ENCODE measurements around the gene LCP1.
A peak's percentile ranks its signal among the peaks of the same experiment; 100 is the strongest.

LCP1 gene

DNA sequence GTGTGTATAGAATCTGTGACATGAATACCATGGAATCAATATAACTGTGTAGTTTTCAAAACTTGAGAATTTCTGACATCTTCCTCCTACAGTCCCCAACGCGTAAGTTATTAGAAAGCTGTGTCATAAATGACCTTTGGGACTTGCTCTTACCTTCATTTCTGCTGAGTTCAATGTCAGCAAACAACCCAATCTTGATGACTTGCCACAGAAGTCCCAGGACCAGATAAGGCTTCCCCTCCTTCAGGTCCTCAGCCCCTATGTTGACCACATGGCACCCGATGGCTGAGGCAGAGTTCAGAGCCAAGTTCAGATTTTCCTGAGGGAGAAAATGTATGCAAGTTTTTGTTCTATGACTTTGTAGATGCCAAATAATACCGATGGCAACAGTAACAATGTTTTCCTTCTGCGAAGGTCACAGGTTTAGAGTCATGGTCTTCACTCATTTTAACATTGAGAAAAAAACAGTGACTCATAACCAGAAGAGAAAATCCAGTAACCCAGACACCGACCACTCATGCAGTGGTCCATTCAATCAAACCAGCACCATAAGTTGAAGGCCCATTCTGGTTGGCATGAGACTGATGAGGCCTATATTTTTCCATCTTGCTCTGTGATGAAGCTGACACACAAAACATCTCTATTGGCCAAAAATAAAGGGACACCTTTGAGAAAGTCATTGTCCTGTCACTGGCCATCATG, 29.2 kb downstream of the LCP1 start:
- no peak for DNase-seq (ENCODE audit: low read depth)
- TF ChIP-seq, protein P1, sequence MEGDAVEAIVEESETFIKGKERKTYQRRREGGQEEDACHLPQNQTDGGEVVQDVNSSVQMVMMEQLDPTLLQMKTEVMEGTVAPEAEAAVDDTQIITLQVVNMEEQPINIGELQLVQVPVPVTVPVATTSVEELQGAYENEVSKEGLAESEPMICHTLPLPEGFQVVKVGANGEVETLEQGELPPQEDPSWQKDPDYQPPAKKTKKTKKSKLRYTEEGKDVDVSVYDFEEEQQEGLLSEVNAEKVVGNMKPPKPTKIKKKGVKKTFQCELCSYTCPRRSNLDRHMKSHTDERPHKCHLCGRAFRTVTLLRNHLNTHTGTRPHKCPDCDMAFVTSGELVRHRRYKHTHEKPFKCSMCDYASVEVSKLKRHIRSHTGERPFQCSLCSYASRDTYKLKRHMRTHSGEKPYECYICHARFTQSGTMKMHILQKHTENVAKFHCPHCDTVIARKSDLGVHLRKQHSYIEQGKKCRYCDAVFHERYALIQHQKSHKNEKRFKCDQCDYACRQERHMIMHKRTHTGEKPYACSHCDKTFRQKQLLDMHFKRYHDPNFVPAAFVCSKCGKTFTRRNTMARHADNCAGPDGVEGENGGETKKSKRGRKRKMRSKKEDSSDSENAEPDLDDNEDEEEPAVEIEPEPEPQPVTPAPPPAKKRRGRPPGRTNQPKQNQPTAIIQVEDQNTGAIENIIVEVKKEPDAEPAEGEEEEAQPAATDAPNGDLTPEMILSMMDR (conservative IDR thresholded peaks at IDR 0.05; ENCODE audit: control insufficient read depth, insufficient read depth, low read depth, low read length) = no peak
- no peak overlapping the region for H3K4me3 ChIP-seq (ENCODE audit: control insufficient read depth, low read depth, low read length)

DNA sequence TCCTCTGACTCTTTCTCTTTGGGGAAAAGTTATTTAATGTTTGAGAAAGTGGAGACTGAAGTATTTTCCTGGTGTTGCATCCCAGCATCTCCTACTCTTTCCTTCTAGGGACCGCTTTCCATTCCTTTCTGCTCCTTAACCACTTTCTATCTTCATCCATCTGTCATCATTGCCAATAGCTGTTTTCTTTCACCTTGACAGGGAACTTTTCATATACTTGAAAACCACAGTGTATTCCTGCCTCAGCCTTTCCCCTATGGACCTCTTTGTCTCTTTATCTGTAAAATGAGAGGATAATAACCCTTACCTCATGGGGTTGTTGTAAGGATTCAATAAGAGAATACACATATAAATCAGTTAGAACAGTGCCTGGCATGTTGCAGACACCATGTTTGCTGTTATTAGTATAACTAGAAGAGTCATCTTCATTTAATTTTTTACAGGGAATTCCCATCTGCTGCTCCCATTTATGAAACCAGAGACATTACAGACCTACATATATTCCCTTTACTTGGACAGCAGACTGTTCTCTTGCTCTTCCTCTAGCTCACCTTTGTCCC, 31.8 kb downstream of the LCP1 start:
- H3K4me3 ChIP-seq (ENCODE audit: control insufficient read depth, low read depth, low read length) = no peak overlapping the region
- TF ChIP-seq, protein P1 (conservative IDR thresholded peaks at IDR 0.05; ENCODE audit: control insufficient read depth, insufficient read depth, low read depth, low read length) = no peak
- DNase-seq (ENCODE audit: low read depth) = no peak

DNA sequence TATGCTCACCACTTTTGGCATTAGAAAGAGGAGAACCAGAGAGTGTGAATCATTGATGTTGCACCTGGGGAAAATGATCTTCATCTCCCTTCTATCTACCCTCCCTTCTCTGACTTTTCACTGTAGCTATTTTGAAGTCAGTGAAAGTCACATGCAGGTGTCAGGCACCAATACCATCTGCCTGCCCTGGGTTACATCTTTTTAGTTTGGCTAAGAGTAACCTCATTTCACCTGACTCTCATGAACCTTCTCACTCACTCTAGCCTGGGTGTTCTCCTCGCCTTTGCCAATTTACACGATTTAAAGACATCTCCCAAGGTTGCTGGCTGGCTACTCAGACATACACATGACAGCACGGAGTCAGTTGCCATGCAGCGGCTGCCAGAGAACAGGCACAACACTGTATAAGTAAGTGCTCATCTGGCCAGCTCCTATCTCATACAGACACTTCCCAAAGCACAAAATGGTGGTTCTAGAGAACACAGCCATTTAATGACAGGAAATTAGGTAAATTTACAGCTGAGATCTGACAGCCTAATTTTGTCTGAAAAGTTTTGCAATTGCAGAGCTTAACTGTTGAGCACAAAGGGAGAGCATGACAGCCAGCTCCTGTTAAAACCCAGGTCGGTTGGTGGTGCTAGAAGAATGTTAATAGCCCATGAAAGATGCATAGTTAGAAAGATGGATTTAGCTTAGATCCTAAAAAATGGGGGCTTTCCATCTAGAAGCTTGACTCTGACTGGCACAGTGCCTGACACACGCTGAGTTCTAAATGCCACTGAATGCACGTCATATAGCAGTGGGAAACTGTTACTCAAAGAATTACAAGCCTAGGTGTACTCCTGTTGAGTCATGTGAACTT, 32.5 kb downstream of the LCP1 start:
- DNase-seq (ENCODE audit: low read depth) = peak; percentile 38
- TF ChIP-seq, protein P1 (conservative IDR thresholded peaks at IDR 0.05; ENCODE audit: control insufficient read depth, insufficient read depth, low read depth, low read length) = no peak
- H3K4me3 ChIP-seq (ENCODE audit: control insufficient read depth, low read depth, low read length) = no peak overlapping the region

DNA sequence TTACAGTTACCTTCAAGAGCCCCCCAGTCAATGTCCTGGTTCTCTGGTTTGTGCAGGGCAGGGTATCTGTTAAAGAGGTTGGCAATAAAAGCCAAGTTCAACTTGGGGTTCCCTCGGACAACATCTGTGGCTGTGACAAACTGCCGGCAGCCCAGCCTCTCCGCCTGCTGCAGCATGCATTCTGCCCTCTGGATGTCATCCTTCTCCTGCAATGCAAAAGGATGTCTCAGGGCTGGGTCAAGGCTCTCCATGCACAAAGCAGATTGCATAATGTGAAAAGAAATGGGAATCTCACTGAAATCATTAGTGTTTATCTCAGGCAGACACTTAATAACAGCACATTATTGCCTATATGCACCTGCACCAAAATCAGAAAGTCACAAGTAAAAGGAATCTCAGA, 35.1 kb downstream of the LCP1 start:
- TF ChIP-seq, protein P1 (conservative IDR thresholded peaks at IDR 0.05; ENCODE audit: control insufficient read depth, insufficient read depth, low read depth, low read length) = peak; percentile 32
- DNase-seq (ENCODE audit: low read depth) = peak; percentile 18
- H3K4me3 ChIP-seq (ENCODE audit: control insufficient read depth, low read depth, low read length) = no peak overlapping the region

DNA sequence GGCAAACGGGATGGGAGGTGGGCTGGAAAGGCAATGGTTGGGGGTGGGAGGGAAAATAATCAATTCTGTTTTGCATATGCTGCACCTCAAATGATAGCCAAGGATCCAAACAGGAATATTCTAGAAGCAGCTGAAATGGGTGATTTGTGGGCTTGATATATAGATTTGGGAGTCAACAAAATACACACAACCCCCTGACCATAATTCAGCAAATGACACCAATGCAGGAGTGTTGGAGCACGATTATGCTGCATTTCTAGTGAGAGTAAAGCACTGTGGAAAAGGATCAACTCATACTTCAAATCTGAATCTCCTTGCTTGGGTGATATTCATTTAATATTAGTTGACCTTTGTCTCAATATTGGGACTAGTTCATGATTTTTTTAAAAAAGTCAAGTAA, 36.0 kb downstream of the LCP1 start:
- TF ChIP-seq, protein P1 (conservative IDR thresholded peaks at IDR 0.05; ENCODE audit: control insufficient read depth, insufficient read depth, low read depth, low read length) = no peak
- H3K4me3 ChIP-seq (ENCODE audit: control insufficient read depth, low read depth, low read length) = no peak overlapping the region
- no peak for DNase-seq (ENCODE audit: low read depth)

DNA sequence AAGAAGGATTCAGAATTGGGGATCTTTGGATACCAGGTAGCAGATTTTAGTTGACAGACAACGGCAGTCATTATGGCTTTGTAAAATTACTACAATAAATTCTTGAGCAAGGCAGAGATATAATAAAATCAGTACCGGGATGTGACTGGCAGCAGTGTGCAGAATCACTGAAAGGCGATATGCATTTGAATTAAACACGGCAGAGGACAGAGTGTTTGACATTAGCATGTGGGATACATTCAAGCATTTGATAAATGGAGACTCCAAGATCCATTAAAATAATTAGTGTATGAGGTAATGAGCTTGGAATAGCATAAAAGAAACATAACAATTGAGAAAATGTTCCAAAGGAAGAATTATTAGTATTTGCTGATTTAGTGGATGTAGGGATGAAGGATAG, 36.8 kb downstream of the LCP1 start:
- no peak for DNase-seq (ENCODE audit: low read depth)
- TF ChIP-seq, protein P1 (conservative IDR thresholded peaks at IDR 0.05; ENCODE audit: control insufficient read depth, insufficient read depth, low read depth, low read length) = no peak
- no peak overlapping the region for H3K4me3 ChIP-seq (ENCODE audit: control insufficient read depth, low read depth, low read length)
